Large intestine (tissue), 3 donors: Measurements from ENCODE around the gene EHBP1. TPM values are rescaled to one million over a fixed set of nuclear protein-coding genes. Genes with fewer than 3 reads are reported as not detected.
A peak's percentile ranks its signal among the peaks of the same experiment; 100 is the strongest.

Experiments
- DNase-seq, 2 donors: peaks; one replicate each; pipeline versions ENCODE4 v3.0.0 to v3.0.0-alpha.2; 2013
- H3K27ac ChIP-seq: one replicate; pipeline ENCODE4 v1.5.1; 2013; ENCODE audit warnings: low read length
- H3K27me3 ChIP-seq: 2 replicates; pipeline ENCODE4 v1.6.1; 2013; ENCODE audit warnings: low read length; ENCODE audit not compliant: control insufficient read depth, insufficient read depth
- H3K36me3 ChIP-seq: 2 replicates; pipeline ENCODE4 v1.6.1; 2013; ENCODE audit warnings: low read length; ENCODE audit not compliant: control insufficient read depth, insufficient read depth
- H3K4me1 ChIP-seq: one replicate; pipeline ENCODE4 v1.6.1; 2013; ENCODE audit warnings: low read length; ENCODE audit not compliant: control insufficient read depth, insufficient read depth
- H3K4me3 ChIP-seq: one replicate; pipeline ENCODE4 v1.5.1; 2013; ENCODE audit warnings: low read length
- H3K9me3 ChIP-seq: one replicate; pipeline ENCODE4 v1.6.1; 2013; ENCODE audit warnings: mild to moderate bottlenecking, low read depth, low read length, moderate library complexity; ENCODE audit not compliant: control insufficient read depth
- WGBS: methylation state at CpG from one replicate; pipeline ENCODE4 v1.1.5; 2013; ENCODE audit warnings: low lambda C conversion rate; ENCODE audit not compliant: insufficient coverage; 5-methylcytosine and 5-hydroxymethylcytosine counted together
- polyA plus RNA-seq: library from polyadenylated mRNA; unstranded; fragments of 120-200 nt; gene quantifications from one replicate; pipeline ENCODE4 v1.2.1, GENCODE V29; 2013

EHBP1 gene
- polyA plus RNA-seq, 1 donor, result 30.7 TPM

GRCh38 chr2:63048367-63049171, 343.1 kb downstream of the EHBP1 start:
- WGBS, result 0% methylated on average over 7 of the region's 61 CpGs
- DNase-seq, result peak in 1 of 2 donors; percentile 52

DNA sequence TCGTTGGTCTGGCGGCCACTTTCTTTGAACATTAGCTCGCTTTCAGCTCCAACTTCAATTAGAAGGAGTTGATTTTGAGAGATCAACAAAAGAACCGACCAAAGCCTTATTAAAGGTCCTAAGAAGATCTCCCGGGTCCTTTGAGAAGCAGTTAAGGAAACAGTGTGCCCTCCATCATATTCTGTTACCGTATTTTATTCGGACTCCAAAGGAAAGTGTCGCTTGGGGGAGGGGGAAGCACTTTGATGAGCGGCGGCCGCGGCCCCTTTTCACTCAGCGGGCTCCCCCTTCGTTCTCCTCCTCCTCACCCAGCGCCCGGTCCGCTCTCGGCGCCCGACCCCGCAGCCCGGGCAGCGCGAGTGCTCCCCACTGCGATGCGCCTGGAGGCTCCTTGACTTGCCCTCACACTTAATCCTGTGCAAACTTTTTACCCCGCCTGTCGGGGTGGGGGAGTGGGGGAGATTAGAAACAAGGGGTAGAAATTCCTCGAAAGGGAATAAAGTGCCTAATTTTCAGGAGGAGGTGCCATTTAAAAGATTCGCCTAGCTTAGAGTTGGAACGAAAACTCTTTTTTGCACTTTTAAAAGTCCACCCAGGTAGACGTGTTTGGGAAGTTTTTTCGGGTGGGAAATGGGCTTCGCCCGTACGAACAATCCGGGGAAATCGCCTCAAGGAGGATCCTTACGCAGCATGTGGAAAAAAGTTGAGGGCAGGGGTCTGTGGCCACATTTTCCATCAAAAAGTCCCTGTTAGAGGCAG, 343.9 kb downstream of the EHBP1 start:
- Histone ChIP-seq H3K9me3 (peaks cover 24% of the 10 kb centered on the region), H3K36me3 (no peaks in the 10 kb centered on the region), H3K27me3 (peaks cover 95% of the 10 kb centered on the region), H3K27ac (no peak overlapping the region), H3K4me1 (peaks cover 28% of the 10 kb centered on the region), H3K4me3 (no peak overlapping the region)
- 0% methylated on average over 2 of the region's 39 CpGs for WGBS
- peak in 1 of 2 donors; percentile 21 for DNase-seq

More at GRCh38 chr2:63048367-63049171, 343.1 kb downstream of the EHBP1 start:
- no peak overlapping the region for H3K4me3 ChIP-seq
- H3K9me3 ChIP-seq, result peaks cover 21% of the 10 kb centered on the region
- peaks cover 26% of the 10 kb centered on the region for H3K4me1 ChIP-seq
- no peaks in the 10 kb centered on the region for H3K36me3 ChIP-seq
- H3K27ac ChIP-seq, result no peak overlapping the region
- H3K27me3 ChIP-seq, result peaks cover 88% of the 10 kb centered on the region

DNA sequence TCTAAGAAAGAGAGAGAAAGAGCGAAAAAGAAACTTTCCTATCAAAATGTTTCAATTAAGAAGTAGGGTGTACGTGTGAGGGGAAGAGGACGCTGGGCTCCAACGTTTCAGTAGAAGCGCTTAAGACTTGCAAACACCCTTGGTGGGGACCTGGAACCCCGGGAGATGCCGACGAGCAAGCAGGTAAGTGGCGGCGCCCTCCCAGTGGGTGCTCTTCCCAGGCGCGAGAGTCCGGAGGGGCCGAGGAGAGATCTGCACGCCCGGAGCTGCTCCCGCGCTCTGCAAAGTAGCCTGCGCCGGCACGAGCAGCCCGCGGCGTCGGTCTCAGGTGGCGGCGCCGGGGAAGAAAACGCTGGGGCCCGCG, 344.4 kb downstream of the EHBP1 start:
- Histone ChIP-seq H3K27ac (no peak overlapping the region), H3K27me3 (peaks cover 95% of the 10 kb centered on the region), H3K4me1 (peaks cover 31% of the 10 kb centered on the region), H3K4me3 (no peak overlapping the region), H3K36me3 (no peaks in the 10 kb centered on the region), H3K9me3 (peaks cover 24% of the 10 kb centered on the region)
- no CpG with 5 or more reads among the region's 31 CpGs for WGBS
- peak in 1 of 2 donors; percentile 55 for DNase-seq

DNA sequence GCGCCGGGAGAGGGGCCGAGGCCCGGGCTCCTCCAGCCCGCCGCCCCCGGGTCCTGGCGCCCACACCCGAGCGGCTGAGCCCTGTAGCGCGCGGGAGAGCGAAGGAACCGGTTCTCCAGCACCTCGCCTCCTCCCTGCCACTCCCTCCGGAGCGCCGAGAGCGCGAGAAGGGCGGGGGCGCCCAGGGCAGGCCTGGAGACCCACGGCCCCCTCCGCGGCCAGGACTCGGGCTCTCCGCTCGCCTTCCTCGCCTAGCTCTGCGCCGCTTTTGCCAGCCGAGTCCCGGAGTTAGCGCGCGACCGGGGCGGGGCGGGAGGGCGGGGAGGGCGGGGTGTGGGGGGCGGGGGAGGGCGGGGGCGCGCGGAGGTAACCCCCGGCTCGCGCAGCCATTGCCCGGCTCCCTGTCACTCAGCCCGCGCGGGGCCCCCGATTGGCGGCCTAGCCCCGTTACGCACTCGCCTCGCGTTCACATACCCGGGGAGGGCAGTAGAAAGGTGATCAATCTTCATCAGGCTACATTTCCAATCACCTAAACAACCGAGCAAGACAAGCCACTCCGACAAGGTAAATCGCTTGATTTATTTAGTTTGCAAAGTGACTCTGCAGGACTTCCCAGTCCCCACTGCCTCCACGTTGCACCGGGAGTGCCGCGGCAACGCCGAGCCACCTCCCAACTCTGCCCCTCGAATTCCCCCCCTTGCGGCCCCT, 345.0 kb downstream of the EHBP1 start, which contains the start of gene OTX1:
Gene OTX1, plus strand, starts transcription at position 497 of the 708 bp plus-strand sequence. CDS start 2,161 bp downstream, outside the sequence.
- Histone ChIP-seq H3K4me1 (peaks cover 34% of the 10 kb centered on the region), H3K27ac (no peak within 1 kb of the TSS)
- no CpG with 5 or more reads among the region's 73 CpGs for WGBS

DNA sequence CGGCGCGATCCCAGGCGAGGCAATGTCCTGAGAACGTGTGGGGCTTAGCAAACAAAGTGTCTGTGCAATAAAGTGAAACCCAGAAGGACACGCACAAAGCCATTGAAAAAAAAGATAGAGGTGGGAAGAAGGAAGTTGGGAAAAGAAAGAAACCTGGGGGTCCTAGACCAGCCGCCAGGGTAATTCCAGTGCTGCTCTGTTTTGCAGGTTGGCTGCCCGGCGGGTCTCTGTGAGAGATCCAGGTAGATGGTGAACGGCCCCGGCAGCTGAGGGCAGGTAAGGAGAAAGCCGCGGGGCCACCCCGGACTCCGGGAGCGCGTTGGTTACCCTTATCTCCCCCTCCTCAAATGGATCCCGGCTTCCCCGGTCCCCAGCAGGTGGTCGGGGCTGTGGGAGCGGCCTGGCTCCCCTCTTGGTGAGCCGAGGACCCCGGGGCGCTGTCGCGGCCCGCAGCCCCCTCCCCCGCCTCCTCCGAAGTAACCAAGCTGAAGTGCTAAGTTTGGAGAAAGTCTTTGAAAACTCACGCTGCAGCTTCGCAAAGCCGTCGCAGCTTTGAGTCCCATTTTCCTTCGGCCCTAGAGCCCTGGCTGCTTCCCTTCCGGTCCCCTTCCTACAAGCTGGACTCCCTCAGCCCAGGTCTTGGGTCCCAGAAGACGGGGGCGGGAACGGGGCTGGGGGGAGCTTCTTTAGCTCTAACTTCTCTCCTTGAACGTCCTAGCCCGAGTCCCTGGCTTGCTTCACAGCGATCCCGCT, 345.7 kb downstream of the EHBP1 start:
- WGBS, result 0% methylated on average over 2 of the region's 42 CpGs
- H3K4me1 ChIP-seq, result peaks cover 40% of the 10 kb centered on the region
- H3K27me3 ChIP-seq, result peaks cover 99% of the 10 kb centered on the region
- H3K36me3 ChIP-seq, result no peaks in the 10 kb centered on the region
- peak in 1 of 2 donors; percentile 30 for DNase-seq
- peaks cover 30% of the 10 kb centered on the region for H3K9me3 ChIP-seq
- H3K27ac ChIP-seq, result no peak overlapping the region
- peak overlapping the region; percentile 16 for H3K4me3 ChIP-seq

More for the DNA sequence above, 345.0 kb downstream of the EHBP1 start, which contains the start of gene OTX1:
- no peaks in the 10 kb centered on the region for H3K36me3 ChIP-seq
- H3K9me3 ChIP-seq, result peaks cover 27% of the 10 kb centered on the region
- DNase-seq, result peak in 1 of 2 donors; percentile 54
- H3K27me3 ChIP-seq, result peaks cover 97% of the 10 kb centered on the region
- H3K4me3 ChIP-seq, result peak within 1 kb of the TSS; percentile 16

DNA sequence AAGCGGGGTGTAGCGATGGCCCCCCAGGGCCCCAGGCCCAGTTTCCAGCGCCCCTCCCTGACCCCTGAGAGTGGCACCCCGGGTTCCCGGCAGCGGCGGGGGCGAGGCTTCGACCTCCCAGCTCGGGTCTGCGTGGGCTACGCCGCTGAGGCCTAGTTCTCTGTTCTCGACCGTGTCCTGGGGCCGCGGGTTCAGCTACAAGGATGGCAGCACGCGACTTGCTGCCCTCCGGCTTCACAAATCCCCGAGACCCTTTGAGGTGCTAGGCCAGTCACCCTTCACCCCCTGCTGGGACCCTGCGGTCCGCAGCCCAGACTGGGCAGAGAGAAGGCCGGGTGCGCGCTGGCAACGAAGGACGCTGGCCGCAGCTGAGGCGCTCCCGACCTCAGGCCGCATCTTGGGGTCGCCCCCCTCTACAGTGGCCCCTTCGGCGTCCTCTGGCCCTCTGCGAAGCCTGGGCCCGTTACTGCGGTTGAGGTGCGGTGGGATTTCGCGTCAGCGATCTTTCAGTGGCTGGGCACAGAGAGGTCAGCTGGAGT, 346.4 kb downstream of the EHBP1 start:
- DNase-seq, result no peak
- Histone ChIP-seq H3K9me3 (peaks cover 30% of the 10 kb centered on the region), H3K27ac (no peak overlapping the region), H3K27me3 (peaks cover 99% of the 10 kb centered on the region), H3K4me3 (no peak overlapping the region), H3K36me3 (no peaks in the 10 kb centered on the region), H3K4me1 (peaks cover 41% of the 10 kb centered on the region)
- WGBS, result no CpG with 5 or more reads among the region's 42 CpGs

DNA sequence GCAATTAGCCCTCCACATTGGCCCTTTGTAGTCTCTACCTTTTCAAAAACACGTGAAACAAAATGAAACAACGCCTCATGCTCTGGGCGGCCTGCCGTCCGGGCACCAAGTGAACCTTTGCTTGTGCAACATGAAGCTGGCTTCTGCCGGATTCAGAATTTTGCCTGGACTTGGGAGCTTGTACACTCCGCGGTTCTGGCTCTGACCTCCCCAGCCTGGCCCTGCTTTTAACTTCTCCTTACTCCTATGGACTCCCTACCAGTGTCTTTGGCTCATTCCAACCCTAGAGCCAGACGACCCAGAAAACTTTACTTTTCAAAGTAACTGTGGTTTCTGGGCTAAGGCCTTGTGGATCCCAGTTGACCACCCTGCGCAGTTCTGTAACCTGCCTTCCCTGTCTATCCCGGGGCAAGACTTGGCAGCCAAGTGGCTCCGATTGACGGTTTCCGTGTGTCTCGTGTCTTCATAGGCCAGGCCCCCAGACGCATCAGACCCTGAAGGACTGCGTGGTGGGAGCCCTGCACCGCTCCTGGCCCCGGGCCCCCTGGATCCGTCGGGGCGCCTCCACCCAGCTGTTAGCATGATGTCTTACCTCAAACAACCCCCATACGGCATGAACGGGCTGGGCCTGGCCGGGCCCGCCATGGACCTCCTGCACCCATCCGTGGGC, 347.0 kb downstream of the EHBP1 start:
- no peak overlapping the region for H3K4me3 ChIP-seq
- DNase-seq, result peak in 1 of 2 donors; percentile 12
- no peaks in the 10 kb centered on the region for H3K36me3 ChIP-seq
- no CpG with 5 or more reads among the region's 27 CpGs for WGBS
- peaks cover 41% of the 10 kb centered on the region for H3K4me1 ChIP-seq
- peaks cover 29% of the 10 kb centered on the region for H3K9me3 ChIP-seq
- H3K27me3 ChIP-seq, result peaks cover 99% of the 10 kb centered on the region
- no peak overlapping the region for H3K27ac ChIP-seq

- Histone ChIP-seq H3K36me3 (no peaks in the 10 kb centered on the region), H3K9me3 (peaks cover 23% of the 10 kb centered on the region), H3K4me3 (no peak overlapping the region), H3K27me3 (peaks cover 99% of the 10 kb centered on the region), H3K4me1 (peaks cover 44% of the 10 kb centered on the region), H3K27ac (no peak overlapping the region)
- peak in 1 of 2 donors; percentile 9 for DNase-seq
- WGBS, result no CpG with 5 or more reads among the region's 34 CpGs
Observed at GRCh38 chr2:63053081-63053888, 347.8 kb downstream of the EHBP1 start.
